ENCODE results near the gene SMAD1. TPM values are rescaled to one million over a fixed set of nuclear protein-coding genes. Genes with fewer than 3 reads are reported as not detected.

The SMAD1 gene
- total RNA-seq, 1 donor from 2014 or later = 44.3 TPM

- no peaks in the 10 kb centered on the region for H3K9me3 ChIP-seq (ENCODE audit: low read depth)
- H4K20me1 ChIP-seq (ENCODE audit: low read depth) = peaks cover 45% of the 10 kb centered on the region
- no peak overlapping the region for H2AFZ ChIP-seq (replicated peaks)
- Mint-ChIP-seq H3K4me1 (peaks cover under 1% of the 10 kb centered on the region), H3K4me3 (no peak overlapping the region), H3K9me3 (no peaks in the 10 kb centered on the region), H3K27me3 (ENCODE audit: insufficient read depth, low read depth) (no peaks in the 10 kb centered on the region), H3K27ac (no peak overlapping the region), H3K36me3 (no peaks in the 10 kb centered on the region)
- H3F3A ChIP-seq (ENCODE audit: low read depth) = no peaks in the 10 kb centered on the region
- no peak overlapping the region for H3K4me2 ChIP-seq
- no peak overlapping the region for H3K27ac ChIP-seq
- no peaks in the 10 kb centered on the region for H3K36me3 ChIP-seq
- DNase-seq (ENCODE audit: low spot score) = no peak
- no peak for TF ChIP-seq CTCF (IDR thresholded peaks at IDR 0.05)
- TF ChIP-seq EZH2phosphoT487 (IDR thresholded peaks at IDR 0.05) = no peak
- TF ChIP-seq EZH2 (IDR thresholded peaks at IDR 0.05) = no peak
- no peak overlapping the region for H3K4me3 ChIP-seq
- no peaks in the 10 kb centered on the region for H3K27me3 ChIP-seq
- peaks cover 25% of the 10 kb centered on the region for H3K4me1 ChIP-seq
- no peak overlapping the region for H3K9ac ChIP-seq
- peaks cover 98% of the 10 kb centered on the region for H3K79me2 ChIP-seq (ENCODE audit: low read depth)
Observed at GRCh38 chr4:145488310-145488709, 6.7 kb downstream of the SMAD1 start.

DNA sequence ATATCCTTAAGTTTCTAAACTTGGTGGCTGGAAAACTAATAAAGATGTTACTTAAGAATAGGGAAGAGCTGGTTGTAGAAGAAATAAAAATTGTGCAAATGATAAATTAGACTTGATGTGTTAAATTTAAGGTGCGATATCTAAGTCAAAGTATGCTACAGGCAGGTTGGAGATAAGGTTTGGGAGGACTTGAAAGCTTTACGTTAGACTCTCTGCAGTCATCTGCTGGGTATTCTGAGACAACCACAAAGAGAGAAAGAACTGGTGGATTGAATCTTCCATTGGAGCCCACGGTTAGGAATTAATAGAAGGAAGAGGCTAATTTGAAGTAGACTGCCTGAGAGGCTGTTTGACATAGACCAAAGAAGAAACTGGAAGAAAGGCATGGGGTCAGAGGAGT lies 7.9 kb downstream of the SMAD1 start:
- peaks cover 17% of the 10 kb centered on the region for H3K4me1 ChIP-seq
- H3K4me1 Mint-ChIP-seq = peaks cover 4% of the 10 kb centered on the region
- no peak overlapping the region for H3K4me3 Mint-ChIP-seq
- H3K4me3 ChIP-seq = no peak overlapping the region
- no peaks in the 10 kb centered on the region for H3K27me3 Mint-ChIP-seq (ENCODE audit: insufficient read depth, low read depth)
- H3K79me2 ChIP-seq (ENCODE audit: low read depth) = peaks cover 98% of the 10 kb centered on the region
- H3K4me2 ChIP-seq = no peak overlapping the region
- peaks cover 46% of the 10 kb centered on the region for H4K20me1 ChIP-seq (ENCODE audit: low read depth)
- H3K9ac ChIP-seq = no peak overlapping the region
- no peaks in the 10 kb centered on the region for H3K9me3 Mint-ChIP-seq
- no peak overlapping the region for H3K27ac Mint-ChIP-seq
- no peaks in the 10 kb centered on the region for H3K36me3 ChIP-seq
- H3K9me3 ChIP-seq (ENCODE audit: low read depth) = no peaks in the 10 kb centered on the region
- H3K36me3 Mint-ChIP-seq = no peaks in the 10 kb centered on the region
- H3K27ac ChIP-seq = no peak overlapping the region
- TF ChIP-seq EZH2 (IDR thresholded peaks at IDR 0.05) (no peak), EZH2phosphoT487 (IDR thresholded peaks at IDR 0.05) (no peak), CTCF (IDR thresholded peaks at IDR 0.05) (no peak)
- no peaks in the 10 kb centered on the region for H3K27me3 ChIP-seq
- H2AFZ ChIP-seq (replicated peaks) = no peak overlapping the region
- DNase-seq (ENCODE audit: low spot score) = no peak
- H3F3A ChIP-seq (ENCODE audit: low read depth) = no peaks in the 10 kb centered on the region

DNA sequence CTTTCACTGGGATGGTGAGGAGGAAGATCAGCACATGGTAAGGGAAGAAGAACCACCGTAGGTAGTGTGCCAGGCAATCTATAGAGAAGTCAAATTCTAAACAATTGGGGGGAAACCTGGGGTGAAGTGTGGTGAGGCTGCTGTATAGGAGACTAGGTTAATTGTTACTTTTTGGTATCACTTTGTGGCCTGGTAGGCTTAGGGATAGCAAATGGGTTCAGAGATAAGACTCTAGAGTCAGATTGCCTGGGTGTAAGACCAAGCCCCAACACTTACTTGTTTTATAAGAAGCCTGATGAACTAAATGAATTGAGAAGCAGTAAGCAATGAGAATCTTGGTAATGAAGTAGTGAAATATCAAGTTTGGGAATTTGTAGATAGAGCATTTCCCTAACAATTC lies 8.7 kb downstream of the SMAD1 start:
- H3K27me3 ChIP-seq = no peaks in the 10 kb centered on the region
- TF ChIP-seq EZH2 (IDR thresholded peaks at IDR 0.05) (no peak), CTCF (IDR thresholded peaks at IDR 0.05) (no peak), EZH2phosphoT487 (IDR thresholded peaks at IDR 0.05) (no peak)
- Mint-ChIP-seq H3K36me3 (no peaks in the 10 kb centered on the region), H3K27ac (no peak overlapping the region), H3K27me3 (ENCODE audit: insufficient read depth, low read depth) (no peaks in the 10 kb centered on the region), H3K9me3 (no peaks in the 10 kb centered on the region), H3K4me3 (no peak overlapping the region), H3K4me1 (peaks cover 4% of the 10 kb centered on the region)
- no peak overlapping the region for H2AFZ ChIP-seq (replicated peaks)
- DNase-seq (ENCODE audit: low spot score) = no peak
- peaks cover 98% of the 10 kb centered on the region for H3K79me2 ChIP-seq (ENCODE audit: low read depth)
- no peak overlapping the region for H3K4me2 ChIP-seq
- peaks cover 53% of the 10 kb centered on the region for H4K20me1 ChIP-seq (ENCODE audit: low read depth)
- no peak overlapping the region for H3K4me3 ChIP-seq
- no peak overlapping the region for H3K9ac ChIP-seq
- H3K36me3 ChIP-seq = no peaks in the 10 kb centered on the region
- no peaks in the 10 kb centered on the region for H3K9me3 ChIP-seq (ENCODE audit: low read depth)
- peaks cover 17% of the 10 kb centered on the region for H3K4me1 ChIP-seq
- H3F3A ChIP-seq (ENCODE audit: low read depth) = no peaks in the 10 kb centered on the region
- no peak overlapping the region for H3K27ac ChIP-seq
